ENCODE data around the gene ABCA6.
"Not testable (repeated sequence)": the region's sequence is repeated elsewhere in the genome, so short reads cannot be mapped to it uniquely, and the experiment has no call there.

The ABCA6 gene

DNA sequence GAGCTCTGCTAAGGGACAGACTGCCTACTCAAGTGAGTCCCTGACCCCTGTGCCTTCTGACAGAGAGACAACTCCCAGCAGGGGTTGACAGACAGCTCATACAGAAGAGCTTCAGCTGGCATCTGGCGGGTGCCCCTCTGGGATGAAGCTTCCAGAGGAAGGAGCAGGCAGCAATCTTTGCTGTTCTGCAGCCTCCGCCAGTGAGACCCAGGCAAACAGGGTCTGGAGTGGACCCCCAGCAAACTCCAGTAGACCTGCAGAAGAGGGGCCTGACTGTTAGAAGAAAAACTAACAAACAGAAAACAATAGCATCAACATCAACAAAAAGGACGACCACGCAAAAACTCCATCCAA, 70.5 kb downstream of the ABCA6 start:
- not testable (repeated sequence) for DNase-seq

DNA sequence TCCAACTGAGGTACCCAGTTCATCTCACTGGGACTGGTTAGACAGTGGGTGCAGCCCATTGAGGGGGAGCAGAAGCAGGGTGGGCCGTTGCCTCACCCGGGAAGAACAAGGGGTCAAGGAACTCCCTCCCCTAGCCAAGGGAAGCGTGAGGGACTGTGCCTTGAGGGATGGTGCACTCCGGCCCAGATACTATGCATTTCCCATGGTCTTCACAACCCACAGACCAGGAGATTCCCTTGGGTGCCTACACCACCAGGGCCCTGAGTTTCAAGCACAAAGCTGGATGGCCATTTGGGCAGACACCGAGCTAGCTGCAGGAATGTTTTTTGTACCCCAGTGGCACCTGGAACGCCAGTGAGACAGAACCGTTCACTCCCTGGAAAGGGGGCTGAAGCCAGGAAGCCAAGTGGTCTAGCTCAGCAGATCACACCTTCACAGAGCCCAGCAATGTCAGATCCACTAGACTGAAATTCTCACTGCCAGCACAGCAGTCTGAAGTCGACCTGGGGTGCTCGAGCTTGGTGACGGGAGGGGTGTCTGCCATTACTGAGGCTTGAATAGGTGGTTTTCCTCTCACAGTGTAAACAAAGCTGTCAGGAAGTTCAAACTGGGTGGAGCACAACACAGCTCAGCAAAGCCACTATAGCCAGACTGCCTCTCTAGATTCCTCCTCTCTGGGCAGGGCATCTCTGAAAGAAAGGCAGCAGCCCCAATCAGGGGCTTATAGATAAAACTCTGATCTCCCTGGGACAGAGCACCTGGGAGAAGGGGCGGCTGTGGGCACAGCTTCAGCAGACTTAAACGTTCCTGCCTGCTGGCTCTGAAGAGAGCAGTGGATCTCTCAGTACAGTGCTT, 71.1 kb downstream of the ABCA6 start:
- DNase-seq = not testable (repeated sequence)

DNA sequence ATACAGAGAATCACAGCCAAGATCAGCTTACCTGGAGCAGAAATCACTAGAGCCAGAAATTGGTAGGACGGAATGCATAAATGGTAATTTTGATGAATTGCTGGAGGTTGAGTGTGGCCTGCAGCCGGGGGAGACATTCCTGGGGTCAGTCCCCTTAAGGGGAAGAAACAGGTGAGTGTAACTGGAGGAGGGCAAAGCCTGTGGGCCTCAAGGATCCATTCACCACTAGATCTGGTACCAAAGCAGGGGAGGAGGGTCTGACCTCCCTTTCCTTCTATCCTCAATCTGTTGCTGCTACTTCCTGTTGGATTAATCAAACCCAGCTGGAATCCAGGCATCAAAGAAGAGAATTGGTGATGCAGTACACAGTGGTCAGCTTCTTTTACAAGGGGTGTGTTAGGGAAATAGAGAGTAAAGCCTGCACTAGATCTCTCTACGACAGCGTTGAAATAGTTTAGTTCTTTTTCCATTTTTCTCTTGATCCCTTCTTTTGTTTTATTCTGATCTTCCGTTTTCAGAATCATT, 72.4 kb downstream of the ABCA6 start:
- DNase-seq = no peak

DNA sequence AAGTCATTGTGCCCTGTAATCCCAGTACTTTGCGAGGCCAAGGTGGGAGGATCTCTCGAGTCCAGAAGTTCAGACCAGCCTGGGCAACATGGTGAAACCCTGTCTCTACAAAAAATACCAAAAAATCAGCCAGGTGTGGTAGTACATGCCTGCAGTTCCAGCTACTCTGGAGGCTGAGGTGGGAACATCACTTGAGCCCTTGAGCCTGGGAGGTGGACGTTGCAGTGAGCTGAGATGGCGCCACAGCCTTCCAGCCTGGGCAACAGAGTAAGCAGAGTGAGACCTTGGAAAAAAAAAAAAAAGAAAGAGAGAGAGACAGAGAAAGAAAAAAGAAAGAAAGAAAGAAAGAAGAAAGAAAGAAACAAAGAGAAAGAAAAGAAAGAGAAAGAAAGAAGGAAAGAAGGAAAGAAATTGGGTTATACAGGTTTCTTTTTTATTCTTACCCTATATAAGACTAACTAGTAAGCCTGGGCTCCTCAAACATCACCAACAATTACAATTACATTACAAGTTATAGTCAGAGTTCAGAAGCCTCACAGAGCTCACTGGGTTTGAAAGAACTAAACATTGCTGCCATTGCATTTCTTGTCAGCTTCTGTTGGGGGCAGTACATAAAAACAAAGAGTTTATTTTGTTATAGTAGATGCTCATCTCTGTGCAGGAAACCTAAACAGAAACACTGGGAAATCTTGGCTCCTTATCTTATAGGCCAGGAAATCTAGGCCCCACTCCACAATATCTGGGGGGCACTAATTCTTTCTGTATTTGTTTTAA, 74.2 kb downstream of the ABCA6 start:
- DNase-seq = no peak

DNA sequence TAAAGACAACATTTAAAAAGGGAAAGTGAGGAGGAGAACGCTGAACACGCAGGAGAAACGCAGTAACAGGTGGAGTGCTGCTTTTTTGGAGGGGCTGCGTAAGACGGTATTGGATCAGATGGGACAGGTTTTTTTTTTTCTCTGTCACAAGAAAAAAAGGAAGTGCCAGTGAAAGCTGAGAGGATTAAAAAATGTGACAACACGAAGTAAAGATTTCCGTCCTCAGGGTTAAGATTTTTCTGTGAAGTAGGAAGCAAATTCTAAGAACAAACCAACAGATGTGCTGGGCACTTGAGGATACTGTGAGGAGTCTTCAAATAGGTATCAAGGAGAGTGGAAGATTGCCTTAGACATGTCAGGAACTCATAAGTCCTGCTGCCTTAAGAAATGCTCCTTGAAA, 75.2 kb downstream of the ABCA6 start:
- DNase-seq = no peak

DNA sequence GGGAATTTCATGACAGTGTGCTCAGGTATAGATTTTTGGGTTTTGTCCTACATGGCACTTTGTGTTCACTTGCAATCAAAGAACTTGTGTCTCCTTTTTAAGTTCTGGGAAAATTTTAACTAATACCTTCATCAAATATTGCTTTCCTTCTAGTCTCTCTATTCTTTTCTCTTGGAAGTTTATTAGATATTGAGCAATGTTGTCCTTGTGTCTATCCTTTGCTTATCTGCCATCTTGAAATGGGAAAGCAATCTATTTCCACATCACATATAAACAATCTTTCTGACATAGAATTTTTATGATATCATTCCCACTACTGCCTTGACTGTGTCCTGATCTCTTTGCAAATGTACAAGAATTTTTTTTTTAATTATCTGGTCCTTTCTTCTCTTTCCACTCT, 76.6 kb downstream of the ABCA6 start:
- no peak for DNase-seq

DNA sequence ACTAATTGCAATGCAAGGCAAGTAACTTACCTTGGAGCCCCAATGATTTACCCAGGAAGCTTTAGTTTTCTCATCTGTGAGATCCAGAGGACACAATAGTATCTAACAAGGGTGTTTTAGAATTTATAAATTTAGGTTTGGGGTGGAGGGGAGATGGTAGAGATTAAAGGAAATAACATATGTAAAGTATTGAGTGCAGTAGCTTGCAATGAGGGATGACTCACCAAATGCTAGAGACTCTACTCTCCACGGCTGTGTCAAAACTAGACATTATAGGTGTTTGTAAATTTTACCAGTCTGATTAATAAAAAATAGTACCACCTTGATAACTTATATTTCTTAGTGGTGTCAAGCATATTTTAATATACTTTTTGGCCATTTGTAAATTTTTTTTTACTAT, 77.2 kb downstream of the ABCA6 start:
- DNase-seq = no peak

DNA sequence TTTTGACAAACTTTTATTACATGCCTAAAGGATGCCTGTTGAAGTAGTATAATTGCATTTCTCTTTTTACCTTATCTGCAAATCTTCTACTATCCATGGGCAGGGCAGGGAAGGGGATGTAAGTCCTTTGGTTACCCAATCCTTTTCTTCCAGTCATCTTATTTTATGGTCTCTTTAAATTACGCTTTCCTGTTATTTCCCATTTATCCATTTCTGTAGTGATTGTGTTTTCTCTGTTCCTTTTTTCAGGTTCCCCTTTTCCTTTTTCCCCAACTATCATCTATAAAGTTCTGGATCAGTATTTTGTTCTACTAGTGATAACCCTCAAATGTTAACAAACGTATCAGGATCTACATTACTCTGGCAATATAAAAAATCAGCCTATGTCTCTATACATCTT, 77.7 kb downstream of the ABCA6 start:
- DNase-seq = no peak

DNA sequence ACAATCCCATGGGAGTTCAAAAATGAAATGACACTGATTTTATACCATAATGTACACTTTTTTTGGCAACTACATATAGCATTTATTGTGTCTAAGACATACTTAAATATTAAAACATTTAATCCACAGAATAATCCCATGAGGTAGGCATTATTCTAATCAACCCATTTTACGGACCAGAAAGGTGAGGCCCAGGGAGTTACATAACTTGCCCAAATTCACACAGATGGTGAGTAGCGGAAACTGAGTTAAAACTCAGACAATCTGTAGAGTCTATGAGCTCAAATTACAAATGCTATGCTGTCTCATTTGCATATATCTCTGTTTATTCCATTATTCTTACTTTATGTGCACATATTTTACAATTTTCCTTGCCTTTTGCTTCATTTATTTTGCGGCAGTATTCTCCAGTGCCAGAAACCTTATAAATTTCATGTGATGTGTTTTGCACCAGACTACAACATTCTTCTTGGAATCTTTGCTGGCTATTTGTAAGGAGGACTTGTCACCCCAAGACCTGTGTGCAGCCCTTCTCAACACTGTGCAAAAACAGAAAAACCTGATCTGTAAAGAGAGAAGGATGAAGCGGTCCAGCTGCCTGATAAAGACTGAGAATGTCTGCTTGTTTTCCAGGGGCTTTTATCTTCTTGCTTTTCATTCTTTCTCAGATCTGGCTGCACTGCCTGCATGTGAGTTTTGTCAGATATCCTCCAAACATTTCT, 78.7 kb downstream of the ABCA6 start:
- no peak for DNase-seq

DNA sequence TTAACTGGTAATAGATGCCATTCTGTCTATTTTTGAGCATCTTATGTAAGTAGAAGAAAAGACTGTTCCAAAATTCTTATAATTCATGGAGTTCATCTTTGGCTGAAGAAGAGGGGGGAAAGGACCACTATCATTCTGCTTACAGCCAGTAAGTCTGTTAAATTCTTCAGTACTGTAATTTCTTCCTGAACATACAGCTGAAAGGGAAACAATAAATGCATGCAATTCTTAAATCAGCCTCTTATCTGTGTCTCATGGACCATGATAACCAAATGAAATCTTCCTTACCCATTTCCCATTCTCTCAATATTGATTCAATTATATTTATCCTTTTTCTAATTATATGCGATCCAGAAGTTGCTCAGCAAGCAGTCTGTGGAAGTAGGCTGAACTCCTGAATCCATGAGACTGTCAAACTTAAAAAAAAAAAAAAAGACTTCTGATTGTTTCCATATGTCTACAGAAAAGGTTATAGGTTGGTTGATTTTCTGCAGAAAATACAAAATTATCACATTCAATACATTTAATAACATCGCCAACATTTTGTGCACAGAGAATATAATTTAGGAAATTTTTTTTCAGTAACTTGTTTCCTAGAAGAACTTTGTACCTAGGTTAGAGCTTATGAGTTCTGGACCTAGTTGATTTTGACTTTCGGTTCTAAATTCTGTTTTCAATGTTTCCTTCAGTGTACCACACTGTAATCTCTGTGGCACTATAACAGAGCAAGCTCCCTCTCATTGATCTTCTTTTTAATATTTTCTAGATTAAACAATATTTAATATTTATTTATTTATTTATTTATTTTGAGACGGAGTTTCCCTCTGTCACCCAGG, 79.8 kb downstream of the ABCA6 start:
- DNase-seq = no peak

DNA sequence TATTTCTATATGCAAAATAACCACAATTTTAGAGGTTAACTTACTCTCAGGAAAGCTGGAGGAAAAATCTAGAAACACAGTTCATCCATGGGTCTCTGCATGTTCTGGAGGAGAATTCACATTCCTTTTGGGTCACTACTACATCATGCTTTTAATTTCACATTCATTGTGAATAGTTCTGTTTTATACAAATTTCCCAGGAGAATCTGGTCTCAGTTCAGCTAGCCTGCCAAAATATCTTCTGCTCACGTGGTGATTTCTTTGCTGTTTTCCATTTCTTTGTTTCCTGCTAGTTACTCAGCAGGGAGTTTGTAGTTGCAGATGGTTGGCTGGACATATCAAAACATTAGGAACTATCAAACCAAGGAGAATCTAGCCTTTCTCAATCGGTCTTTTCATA, 80.9 kb downstream of the ABCA6 start, which contains the start of gene ABCA9:
ABCA9 (minus strand) TSS at position 106 of the 400 bp plus-strand sequence. CDS start 9,801 bp downstream, outside the sequence.
- no peak for DNase-seq

DNA sequence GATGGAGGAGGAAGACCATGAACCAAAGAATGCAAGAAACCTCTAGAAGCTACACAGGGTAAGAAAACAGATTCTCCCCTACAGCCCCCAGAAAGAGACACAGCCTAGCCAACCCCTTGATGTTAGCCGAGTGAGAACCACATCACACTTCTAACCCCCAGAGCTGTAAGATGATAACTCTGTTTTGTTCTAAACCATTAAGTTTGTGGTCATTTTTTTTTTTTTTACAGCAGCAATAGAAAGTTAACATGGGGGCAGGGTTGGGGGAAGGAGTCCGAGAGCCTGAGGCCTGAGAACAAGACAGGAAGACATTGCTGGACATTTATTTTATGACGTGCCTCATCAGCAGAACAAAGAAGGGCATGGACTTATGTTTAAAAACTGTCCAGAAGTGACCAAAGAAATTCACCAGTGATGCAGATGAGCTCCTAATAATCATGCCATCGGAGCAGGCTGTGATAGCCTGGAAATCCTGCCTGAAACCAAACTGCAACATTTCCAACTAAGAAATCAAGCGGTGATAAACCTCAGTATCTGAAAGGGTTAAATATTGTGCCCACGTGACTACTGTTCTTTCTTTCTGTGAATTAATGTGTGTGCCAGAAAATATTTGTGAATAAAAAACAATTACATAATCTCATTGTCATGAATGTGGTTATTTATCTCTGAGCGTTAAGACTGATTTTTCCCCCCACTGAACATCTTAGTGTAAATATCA, 82.1 kb downstream of the ABCA6 start:
- DNase-seq = no peak

DNA sequence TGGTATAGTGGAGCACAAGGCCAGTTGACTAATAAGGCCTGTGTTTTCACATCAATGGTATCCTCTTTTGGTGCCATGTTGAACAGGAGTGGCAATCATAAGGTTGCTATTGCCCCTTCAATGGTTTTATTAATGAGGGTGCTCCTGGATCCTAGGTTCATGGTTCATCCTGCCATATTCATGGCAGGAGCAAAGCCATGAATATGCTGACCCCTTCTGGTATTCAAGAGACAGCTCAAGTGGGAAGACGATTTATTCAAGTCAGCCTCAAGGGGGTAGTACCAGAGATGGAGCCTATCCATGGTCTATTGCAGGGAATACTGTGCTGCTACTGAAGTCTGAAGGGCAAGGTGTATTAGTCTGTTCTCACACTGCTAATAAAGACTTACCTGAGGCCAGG, 83.5 kb downstream of the ABCA6 start:
- DNase-seq = no peak

DNA sequence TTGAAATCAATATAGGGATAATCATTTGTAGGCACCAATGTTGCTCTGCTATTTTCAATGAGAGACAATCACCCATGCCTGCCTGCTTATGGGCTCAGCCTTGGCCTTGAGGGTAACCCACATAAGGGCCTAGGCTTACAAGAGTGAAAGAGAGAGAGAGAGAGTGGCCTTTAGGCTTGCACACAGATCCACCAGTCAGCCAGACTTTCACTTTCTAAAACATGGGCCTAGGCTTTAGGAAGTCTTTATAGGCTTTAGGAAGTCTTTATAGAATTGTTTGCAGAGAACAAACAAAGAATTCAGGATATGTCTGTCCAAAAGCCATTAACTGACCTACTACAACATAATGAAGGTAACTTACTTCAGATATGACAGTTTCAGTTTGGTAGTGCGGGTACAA, 84.4 kb downstream of the ABCA6 start:
- DNase-seq = no peak

DNA sequence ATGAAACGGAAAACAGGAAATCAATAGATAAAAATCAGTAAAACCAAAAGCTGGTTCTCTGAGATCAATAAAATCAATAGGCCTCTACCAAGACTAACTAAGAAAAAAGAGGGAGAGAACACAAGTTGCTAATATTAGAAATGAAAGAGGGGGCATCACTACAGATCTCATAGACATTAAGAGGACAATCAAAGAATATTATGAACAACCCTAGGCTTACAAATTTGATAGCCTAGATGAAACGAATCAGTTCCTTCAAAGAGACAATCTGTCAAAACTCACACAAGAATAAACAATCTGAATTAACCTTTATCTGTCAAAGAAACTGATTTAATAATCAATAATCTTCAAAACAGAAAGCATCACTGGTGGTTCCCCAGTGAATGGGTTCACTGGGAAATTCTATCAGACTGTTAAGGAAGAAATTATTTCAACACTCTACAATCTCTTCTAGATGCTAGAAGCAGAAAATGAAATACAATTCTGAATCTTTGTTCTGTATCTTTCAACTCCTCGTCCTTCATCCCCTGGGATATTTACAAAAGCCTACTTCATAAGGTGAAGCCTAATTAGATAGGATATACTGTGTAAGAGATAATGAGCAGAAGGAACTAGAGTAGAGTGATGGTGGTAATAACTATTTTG, 85.4 kb downstream of the ABCA6 start:
- no peak for DNase-seq

DNA sequence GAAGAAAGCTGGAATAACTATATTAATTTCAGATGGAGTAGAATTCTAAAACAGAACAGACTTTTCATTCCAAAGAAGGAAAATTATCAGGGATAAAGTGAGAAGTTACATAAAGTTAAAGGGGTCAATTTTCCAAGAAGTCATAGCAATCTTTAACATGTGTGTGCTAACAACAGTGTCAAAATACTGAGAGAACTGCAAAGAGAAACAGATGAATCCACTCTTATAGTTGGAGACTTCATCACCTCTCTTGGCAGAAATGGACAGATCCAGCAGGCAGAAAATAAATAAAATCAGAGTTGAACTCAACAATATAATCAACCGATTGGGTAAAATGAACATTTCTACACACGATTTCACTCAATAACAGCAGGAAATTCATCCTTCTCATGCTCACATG, 86.4 kb downstream of the ABCA6 start:
- DNase-seq = no peak

DNA sequence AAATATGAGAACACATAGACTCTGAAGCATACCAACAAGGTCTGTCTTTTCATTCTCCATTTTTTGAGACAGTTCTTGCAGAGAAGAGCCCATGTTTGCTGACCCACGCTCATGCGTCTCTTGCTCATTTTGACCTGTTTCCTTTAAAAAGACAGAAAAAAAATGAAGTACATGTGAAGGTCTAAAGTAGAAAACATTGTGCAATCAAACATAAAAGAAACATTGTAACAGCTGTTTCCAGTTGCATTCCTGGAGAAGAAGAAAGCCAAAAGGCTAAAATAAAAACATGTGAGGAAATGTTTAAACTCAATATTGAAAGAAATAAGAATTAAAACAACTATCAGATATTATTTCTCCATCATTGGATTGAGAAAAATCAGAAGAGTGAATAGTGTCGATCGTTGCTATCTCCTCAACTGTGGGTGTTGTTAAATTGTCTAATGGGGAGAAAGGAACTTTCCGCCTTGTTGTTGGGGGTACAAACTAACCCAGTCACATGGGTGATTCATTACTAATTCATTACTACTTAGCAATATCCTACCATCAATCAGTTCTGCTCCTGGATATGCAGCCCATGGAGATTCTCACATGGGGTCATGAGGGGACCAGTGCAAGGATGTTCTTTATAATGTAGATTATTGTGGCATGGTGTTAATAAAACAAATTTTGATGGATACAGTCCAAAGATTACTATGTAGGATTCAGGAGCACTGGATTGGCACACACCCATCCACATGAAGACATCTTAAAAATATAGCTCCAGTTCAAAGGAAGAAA, 90.5 kb downstream of the ABCA6 start:
- DNase-seq = no peak

DNA sequence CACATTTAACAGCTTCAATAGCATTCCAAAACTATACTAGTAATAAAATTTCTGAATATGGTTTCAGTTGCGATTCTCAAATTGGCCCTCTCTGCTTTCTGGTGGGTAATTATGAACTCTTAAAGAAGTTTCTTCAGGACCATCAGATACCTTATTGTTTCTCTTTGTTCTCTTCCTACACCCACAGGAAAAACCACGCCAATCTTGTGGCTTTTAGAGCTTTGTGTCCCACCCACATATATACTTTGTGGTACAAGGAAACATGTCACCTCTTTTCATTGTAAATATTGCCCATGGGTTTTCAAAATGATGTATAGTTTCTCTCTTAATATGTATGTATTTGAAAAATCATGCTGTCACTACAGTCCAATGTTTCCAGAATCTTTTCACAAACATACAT, 93.1 kb downstream of the ABCA6 start:
- DNase-seq = no peak

DNA sequence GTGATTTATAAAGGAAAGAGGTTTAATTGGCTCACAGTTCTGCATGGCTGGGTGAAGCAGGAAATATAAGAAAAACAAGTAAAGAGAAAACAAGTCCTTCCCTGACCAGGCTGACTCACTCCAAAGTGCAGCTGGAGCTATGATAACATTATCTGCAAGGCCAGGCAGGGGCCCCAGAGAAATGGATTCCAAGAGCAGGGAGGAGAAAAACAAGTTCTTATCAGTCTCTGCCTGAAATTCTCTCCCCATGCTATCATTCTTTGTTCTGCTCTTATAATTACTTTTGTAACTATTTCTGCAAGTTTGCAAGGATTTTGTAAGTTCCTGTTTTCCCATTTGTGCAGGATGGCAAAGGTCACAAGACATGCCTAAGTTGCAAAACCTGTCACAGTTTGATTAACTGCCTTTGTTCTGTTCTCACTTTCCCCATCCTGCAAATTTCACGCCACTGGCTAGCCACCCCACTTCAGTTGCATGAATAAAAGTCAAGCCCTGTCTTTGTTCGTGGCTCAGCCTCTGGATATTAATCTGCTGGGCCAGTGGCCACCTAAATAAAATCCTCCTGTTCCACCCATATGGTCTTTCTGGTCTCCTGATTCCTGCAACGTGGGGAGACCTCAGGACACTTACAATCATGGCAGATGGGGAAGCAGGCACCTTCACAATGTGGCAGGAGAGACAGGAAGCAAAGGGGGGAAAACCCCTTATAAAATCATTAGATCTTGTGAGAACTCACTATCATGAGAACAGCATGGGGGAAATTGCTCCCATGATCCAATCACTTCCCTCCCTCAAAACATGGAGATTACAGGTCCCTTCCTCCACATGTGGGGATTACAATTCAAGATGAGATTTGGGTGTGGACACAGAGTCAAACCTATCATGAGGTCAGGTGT, 94.1 kb downstream of the ABCA6 start:
- no peak for DNase-seq

Data from activated CD4-positive, alpha-beta T cell treated with anti-CD3 and anti-CD28 coated beads, Interleukin-2, amount 50 U/mL, for 48 hours (primary cell).